ENCODE measurements around the gene IRF2BPL.
A peak's percentile ranks its signal among the peaks of the same experiment; 100 is the strongest.

IRF2BPL gene

DNA sequence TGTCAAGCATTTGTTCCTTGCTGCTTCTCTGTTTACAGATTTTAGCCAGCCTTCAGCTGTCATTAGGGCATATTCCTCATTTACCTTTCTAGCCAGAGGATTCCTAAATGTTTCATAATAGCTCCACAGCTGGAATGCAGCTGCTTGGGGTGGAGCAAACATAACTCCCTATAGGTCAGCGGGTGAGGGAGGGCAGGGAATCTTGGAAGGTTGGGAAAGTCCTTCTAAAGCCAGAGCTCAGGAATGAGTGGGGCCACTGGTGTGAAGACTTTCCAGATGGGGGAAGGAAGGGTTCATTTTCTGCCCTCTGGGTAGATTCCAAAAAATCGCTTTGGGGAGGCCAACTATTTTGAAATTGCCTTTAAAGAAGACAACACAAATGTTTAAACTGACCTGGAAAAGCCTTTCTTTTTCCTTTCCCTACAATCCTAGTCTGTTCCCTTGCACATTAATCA, 16.3 kb upstream of the IRF2BPL start:
- no peak for DNase-seq (ENCODE audit: low read depth)
- no peak for TF ChIP-seq CTCF (conservative IDR thresholded peaks at IDR 0.05; ENCODE audit: low read depth, low read length)
- no peak overlapping the region for H3K4me3 ChIP-seq (ENCODE audit: low read length)

DNA sequence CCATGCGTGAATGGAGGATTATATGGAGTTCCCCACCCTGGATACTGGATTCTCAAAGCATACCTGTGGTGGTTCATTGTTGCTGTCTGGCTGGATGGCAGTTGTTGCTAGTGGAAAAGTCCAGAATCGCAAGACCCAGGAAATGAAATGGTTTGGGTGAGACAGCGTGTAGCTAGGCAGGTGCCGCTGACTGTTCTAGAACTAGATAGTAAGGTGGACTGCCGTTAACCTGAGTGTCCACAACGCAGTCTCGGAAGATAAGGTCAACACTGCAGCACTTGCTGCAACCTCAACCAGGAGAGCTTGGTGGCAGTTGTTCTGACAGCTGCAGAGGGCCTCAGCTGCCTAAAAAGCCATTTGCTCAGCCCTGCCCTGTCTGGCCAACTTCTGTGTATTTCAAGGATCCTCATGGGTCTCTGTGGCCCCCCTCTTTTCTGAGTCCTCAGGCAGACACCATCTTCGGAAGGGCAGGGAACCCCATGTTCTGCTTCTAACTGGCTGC, 15.5 kb upstream of the IRF2BPL start:
- no peak for TF ChIP-seq CTCF (conservative IDR thresholded peaks at IDR 0.05; ENCODE audit: low read depth, low read length)
- H3K4me3 ChIP-seq (ENCODE audit: low read length), result no peak overlapping the region
- DNase-seq (ENCODE audit: low read depth), result no peak

GRCh38 chr14:77043177-77043983, 14.9 kb upstream of the IRF2BPL start:
- no peak for DNase-seq (ENCODE audit: low read depth)
- no peak overlapping the region for H3K4me3 ChIP-seq (ENCODE audit: low read length)
- no peak for TF ChIP-seq CTCF (conservative IDR thresholded peaks at IDR 0.05; ENCODE audit: low read depth, low read length)

- H3K4me3 ChIP-seq (ENCODE audit: low read length), result no peak overlapping the region
- peak; percentile 91 for DNase-seq (ENCODE audit: low read depth)
- no peak for TF ChIP-seq CTCF (conservative IDR thresholded peaks at IDR 0.05; ENCODE audit: low read depth, low read length)
Measured at GRCh38 chr14:77041881-77042545, 13.5 kb upstream of the IRF2BPL start.

- DNase-seq (ENCODE audit: low read depth), result peak; percentile 84
- peak overlapping the region; percentile 36 for H3K4me3 ChIP-seq (ENCODE audit: low read length)
- no peak for TF ChIP-seq CTCF (conservative IDR thresholded peaks at IDR 0.05; ENCODE audit: low read depth, low read length)
Measured at GRCh38 chr14:77040741-77041653, 12.5 kb upstream of the IRF2BPL start.

DNA sequence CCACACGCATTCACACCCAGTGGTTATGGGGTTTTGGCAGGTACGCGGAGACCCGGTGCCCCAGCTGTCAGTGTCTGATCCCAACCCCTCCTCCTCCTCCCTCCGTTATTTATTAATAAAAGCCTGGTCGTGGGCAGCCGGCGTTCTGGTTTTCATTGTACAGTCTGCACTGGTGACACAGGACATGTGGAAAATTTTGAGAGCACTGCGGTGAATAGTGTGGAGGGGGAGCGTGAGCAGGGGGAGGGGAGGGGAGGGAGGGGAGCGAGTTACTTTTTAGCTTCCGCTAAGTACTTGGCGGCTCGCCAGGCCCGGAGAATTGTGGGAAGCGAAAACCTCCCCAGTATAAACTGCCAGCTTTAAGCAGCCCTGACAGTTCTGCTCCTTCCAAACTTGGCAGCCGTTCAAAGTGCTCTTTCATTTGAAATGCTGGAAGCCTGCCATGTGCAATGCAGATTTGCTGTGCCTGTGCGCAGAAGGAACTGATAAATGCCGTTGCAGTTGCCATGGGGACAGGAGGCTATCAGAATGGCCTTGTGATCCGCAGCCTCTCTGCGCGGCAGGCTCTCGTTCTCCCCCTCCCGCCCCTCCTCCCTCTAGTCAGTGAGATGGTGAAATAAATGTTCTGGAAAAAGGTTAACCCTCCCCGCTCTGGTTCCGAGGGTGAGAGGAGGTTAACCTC, 11.7 kb upstream of the IRF2BPL start:
- peak; percentile 100 for DNase-seq (ENCODE audit: low read depth)
- H3K4me3 ChIP-seq (ENCODE audit: low read length), result peak overlapping the region; percentile 36
- no peak for TF ChIP-seq CTCF (conservative IDR thresholded peaks at IDR 0.05; ENCODE audit: low read depth, low read length)

Measured in retinal pigment epithelial cell (primary cell).